Naive thymus-derived CD4-positive, alpha-beta T cell (primary cell): ENCODE measurements around the gene EOGT. TPM values are rescaled to one million over a fixed set of nuclear protein-coding genes. Genes with fewer than 3 reads are reported as not detected.

Experiments
- ATAC-seq: fragments of 150-1000 bp; cut with Tn5 transposase; 2 replicates; pipeline ENCODE4 v1.10.0; 2021; ENCODE audit warnings: mild to moderate bottlenecking, moderate library complexity
- CTCF ChIA-PET: fragments of 350-600 bp; sonication (Branson Sonifier 250); formaldehyde crosslinking; loops from one replicate; lab custom pipeline; 2021; ENCODE audit warnings: antibody characterized with exemption; lab: Charles Lee
- POLR2A ChIA-PET: fragments of 350-600 bp; sonication (Branson Sonifier 250); formaldehyde crosslinking; loops from one replicate; lab custom pipeline; 2021; ENCODE audit warnings: antibody characterized with exemption, inconsistent platforms; lab: Charles Lee
- DNase-seq, 9 donors: peaks; one replicate each; pipeline versions ENCODE4 v3.0.0 to v3.0.0-alpha.2; 2020 to 2022; ENCODE audit warnings: mixed read lengths in 1 of 9
- H3K27ac ChIP-seq: one replicate; pipeline ENCODE4 v1.7.0; 2013; ENCODE audit warnings: mild to moderate bottlenecking, low read depth, low read length, moderate library complexity
- H3K27me3 ChIP-seq, 2 donors: one replicate each; pipeline ENCODE4 v1.7.0; 2013; ENCODE audit warnings: low read length in 2 of 2, mild to moderate bottlenecking in 2 of 2, moderate library complexity in 2 of 2; ENCODE audit not compliant: control insufficient read depth in 2 of 2, insufficient read depth in 2 of 2
- H3K36me3 ChIP-seq, 3 experiments: 1 replicate in 2 of 3; 2 replicates in 1 of 3; pipeline ENCODE4 v1.7.0; 2013; ENCODE audit warnings: low read length in 3 of 3, mild to moderate bottlenecking in 3 of 3, moderate library complexity in 1 of 3; ENCODE audit not compliant: insufficient read depth in 3 of 3, control insufficient read depth in 2 of 3
- H3K4me1 ChIP-seq, 2 donors: one replicate each; pipeline ENCODE4 v1.7.0; 2013; ENCODE audit warnings: low read length in 2 of 2, mild to moderate bottlenecking in 2 of 2, moderate library complexity in 1 of 2; ENCODE audit not compliant: control insufficient read depth in 2 of 2, insufficient read depth in 2 of 2
- H3K4me3 ChIP-seq: 2 replicates; pipeline ENCODE4 v1.7.0; 2013; ENCODE audit warnings: mild to moderate bottlenecking, low read length
- H3K9me3 ChIP-seq, 3 experiments: 1 replicate in 2 of 3; 2 replicates in 1 of 3; pipeline ENCODE4 v1.7.0; 2013; ENCODE audit warnings: low read length in 3 of 3; ENCODE audit not compliant: control insufficient read depth in 2 of 3
- H3K27ac Mint-ChIP-seq, 9 donors: one replicate each; pipeline ENCODE4 v1.8.0; 2020 to 2022; ENCODE audit warnings: mixed read lengths in 9 of 9, mild to moderate bottlenecking in 8 of 9, moderate library complexity in 5 of 9, inconsistent platforms in 2 of 9
- H3K27me3 Mint-ChIP-seq, 5 donors: one replicate each; pipeline ENCODE4 v1.8.0; 2021 to 2022; ENCODE audit warnings: mixed read lengths in 5 of 5, mild to moderate bottlenecking in 1 of 5
- H3K36me3 Mint-ChIP-seq, 5 donors: one replicate each; pipeline ENCODE4 v1.8.0; 2020 to 2022; ENCODE audit warnings: mixed read lengths in 5 of 5, mild to moderate bottlenecking in 3 of 5, inconsistent platforms in 1 of 5
- H3K4me1 Mint-ChIP-seq, 7 donors: one replicate each; pipeline ENCODE4 v1.8.0; 2020 to 2022; ENCODE audit warnings: mixed read lengths in 7 of 7, mild to moderate bottlenecking in 3 of 7, inconsistent platforms in 1 of 7
- H3K4me3 Mint-ChIP-seq, 10 donors: one replicate each; pipeline ENCODE4 v1.8.0; 2020 to 2022; ENCODE audit warnings: mild to moderate bottlenecking in 10 of 10, mixed read lengths in 10 of 10, moderate library complexity in 6 of 10, inconsistent platforms in 2 of 10
- H3K9me3 Mint-ChIP-seq, 11 donors: one replicate each; pipeline ENCODE4 v1.8.0; 2020 to 2022; ENCODE audit warnings: mixed read lengths in 11 of 11, mild to moderate bottlenecking in 4 of 11, inconsistent platforms in 1 of 11, moderate library complexity in 1 of 11
- intact Hi-C, 2 donors: fragments of 100-400 bp; cut with micrococcal nuclease; formaldehyde crosslinking; loops; one replicate each; pipeline ENCODE4 v1.15.1; 2023
- polyA plus RNA-seq, 2 donors: library from polyadenylated mRNA; unstranded; fragments of 300-500 nt; fragmentation: Illumina TruSeq; gene quantifications; one replicate each; pipeline ENCODE4 v1.2.3, GENCODE V29; 2021
- total RNA-seq, 6 experiments: library from RNA in 5 of 6; stranded (reverse) in 5 of 6; gene quantifications; 1 replicate in 5 of 6; 2 replicates in 1 of 6; pipeline ENCODE4 v1.2.3 and lab custom pipeline; 2021 to 2026

The EOGT gene
- total and polyA plus RNA-seq, 7 experiments from 2014 or later = 6.8 to 19.1 (median 10.5) TPM

DNA sequence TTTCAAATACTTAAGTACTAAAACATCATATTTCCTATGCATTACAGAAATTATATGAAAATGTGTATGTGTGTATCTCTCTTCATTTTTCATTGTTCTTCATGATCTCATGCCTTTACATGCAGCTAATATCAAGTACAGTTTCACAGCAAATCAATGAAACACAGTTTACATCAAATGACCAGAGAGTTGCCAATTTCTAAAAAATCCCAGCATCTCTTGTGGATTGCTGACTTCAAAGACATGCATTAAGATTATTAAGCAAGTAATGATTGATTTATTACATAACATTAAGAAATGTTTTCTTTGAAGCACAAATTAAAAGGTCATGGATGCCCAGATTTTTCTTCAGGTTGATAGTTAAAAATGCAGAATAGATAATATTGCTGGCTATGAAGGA lies 50.1 kb downstream of the EOGT start:
- Mint-ChIP-seq H3K27me3 (peaks cover 22 to 55% (median 36%) of the 10 kb centered on the region in 5 donors), H3K4me1 (no peaks in the 10 kb centered on the region)
- CTCF ChIA-PET = no interaction called here

GRCh38 chr3:68958932-68959331 lies 54.6 kb downstream of the EOGT start:
- Histone ChIP-seq H3K4me1 (no peaks in the 10 kb centered on the region), H3K27ac (no peak overlapping the region), H3K27me3 (no peaks in the 10 kb centered on the region), H3K9me3 (no peaks in the 10 kb centered on the region), H3K4me3 (no peak overlapping the region), H3K36me3 (no peaks in the 10 kb centered on the region)
- H3K4me1 Mint-ChIP-seq = no peaks in the 10 kb centered on the region
- ChIA-PET POLR2A (no interaction called here), CTCF (no interaction called here)
- peaks cover 32 to 66% (median 41%) of the 10 kb centered on the region in 5 donors for H3K27me3 Mint-ChIP-seq
- intact Hi-C loops = no loop called here
- no peak overlapping the region for H3K27ac Mint-ChIP-seq
- H3K36me3 Mint-ChIP-seq = no peaks in the 10 kb centered on the region
- DNase-seq = no peak
- H3K9me3 Mint-ChIP-seq = peaks cover 0 to 4% (median 0%) of the 10 kb centered on the region in 11 donors
- ATAC-seq = no peak
- H3K4me3 Mint-ChIP-seq = no peak overlapping the region

More for the DNA sequence above, 50.1 kb downstream of the EOGT start:
- DNase-seq = no peak
- H3K36me3 ChIP-seq = no peaks in the 10 kb centered on the region
- Mint-ChIP-seq H3K9me3 (peaks cover 0 to 3% (median 0%) of the 10 kb centered on the region in 11 donors), H3K4me3 (no peak overlapping the region), H3K27ac (no peak overlapping the region), H3K36me3 (no peaks in the 10 kb centered on the region)
- no peaks in the 10 kb centered on the region for H3K4me1 ChIP-seq
- H3K9me3 ChIP-seq = no peaks in the 10 kb centered on the region
- intact Hi-C loops = no loop called here
- POLR2A ChIA-PET = no interaction called here
- no peaks in the 10 kb centered on the region for H3K27me3 ChIP-seq
- ATAC-seq = no peak
- no peak overlapping the region for H3K4me3 ChIP-seq
- H3K27ac ChIP-seq = no peak overlapping the region

DNA sequence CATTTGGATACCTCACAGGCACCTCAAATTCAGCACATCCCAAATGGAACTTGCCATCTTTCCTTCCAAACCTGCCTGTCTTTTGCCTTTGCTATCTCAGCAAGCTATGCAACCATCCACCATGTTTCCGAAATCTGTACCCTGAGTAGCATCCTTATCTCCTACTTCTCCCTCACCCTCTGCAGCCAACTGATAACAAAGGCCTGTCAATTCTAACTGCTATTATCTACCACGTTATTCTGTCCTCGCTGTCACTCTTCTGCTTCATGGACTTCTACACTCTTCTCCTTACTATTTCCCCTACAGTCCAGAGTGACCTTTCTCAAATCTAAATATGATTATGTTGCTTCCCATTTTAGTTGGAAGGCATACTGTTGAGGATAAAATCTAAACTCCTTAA lies 55.6 kb downstream of the EOGT start:
- Mint-ChIP-seq H3K4me3 (no peak overlapping the region), H3K36me3 (no peaks in the 10 kb centered on the region), H3K27ac (no peak overlapping the region), H3K9me3 (peaks cover 0 to 4% (median 0%) of the 10 kb centered on the region in 11 donors), H3K4me1 (no peaks in the 10 kb centered on the region), H3K27me3 (peaks cover 31 to 68% (median 46%) of the 10 kb centered on the region in 5 donors)
- no peaks in the 10 kb centered on the region for H3K36me3 ChIP-seq
- H3K9me3 ChIP-seq = no peaks in the 10 kb centered on the region
- H3K27me3 ChIP-seq = no peaks in the 10 kb centered on the region
- no peak overlapping the region for H3K27ac ChIP-seq
- intact Hi-C loops = no loop called here
- ATAC-seq (no peak), DNase-seq (no peak)
- no peaks in the 10 kb centered on the region for H3K4me1 ChIP-seq
- CTCF ChIA-PET = no interaction called here
- H3K4me3 ChIP-seq = no peak overlapping the region
- POLR2A ChIA-PET = no interaction called here

DNA sequence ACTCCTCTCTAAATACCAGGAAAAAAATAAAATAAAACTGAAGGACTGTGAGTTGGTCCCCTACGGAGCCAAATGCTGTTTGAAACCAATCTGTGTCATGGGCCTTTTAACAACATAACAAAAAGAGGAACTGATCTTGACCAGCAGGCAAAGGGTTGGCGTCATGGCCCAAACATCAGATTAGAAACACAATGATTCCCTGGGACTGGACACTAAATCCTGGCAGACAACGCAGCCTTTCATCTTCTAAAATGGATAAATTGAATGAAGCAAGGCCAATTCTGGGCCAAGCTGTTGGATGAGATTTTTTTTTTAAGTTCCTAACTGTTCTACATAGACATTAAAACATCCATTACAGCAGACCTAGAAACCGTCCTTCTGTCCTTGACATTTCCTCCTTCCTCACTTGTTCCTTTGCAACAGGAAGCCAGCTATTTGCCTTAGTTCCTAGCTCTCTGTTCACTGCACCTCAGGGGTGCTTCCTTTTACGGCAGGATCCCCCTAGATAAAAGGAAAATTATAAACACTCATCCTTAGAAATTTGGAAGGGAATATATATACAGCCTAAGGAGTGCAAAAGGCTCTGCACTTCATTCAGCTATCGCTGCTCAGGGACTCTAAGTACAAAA lies 59.6 kb downstream of the EOGT start:
- H3K27me3 Mint-ChIP-seq = peaks cover 13 to 51% (median 26%) of the 10 kb centered on the region in 5 donors
- Histone ChIP-seq H3K36me3 (no peaks in the 10 kb centered on the region), H3K27ac (no peak overlapping the region), H3K4me3 (no peak overlapping the region), H3K4me1 (no peaks in the 10 kb centered on the region), H3K9me3 (no peaks in the 10 kb centered on the region), H3K27me3 (no peaks in the 10 kb centered on the region)
- ATAC-seq (no peak), DNase-seq (no peak)
- intact Hi-C loops = no loop called here
- H3K9me3 Mint-ChIP-seq = peaks cover 0 to 4% (median 0%) of the 10 kb centered on the region in 11 donors
- POLR2A ChIA-PET = no interaction called here
- CTCF ChIA-PET = no interaction called here
- H3K36me3 Mint-ChIP-seq = no peaks in the 10 kb centered on the region
- no peak overlapping the region for H3K4me3 Mint-ChIP-seq
- H3K27ac Mint-ChIP-seq = no peak overlapping the region
- no peaks in the 10 kb centered on the region for H3K4me1 Mint-ChIP-seq

DNA sequence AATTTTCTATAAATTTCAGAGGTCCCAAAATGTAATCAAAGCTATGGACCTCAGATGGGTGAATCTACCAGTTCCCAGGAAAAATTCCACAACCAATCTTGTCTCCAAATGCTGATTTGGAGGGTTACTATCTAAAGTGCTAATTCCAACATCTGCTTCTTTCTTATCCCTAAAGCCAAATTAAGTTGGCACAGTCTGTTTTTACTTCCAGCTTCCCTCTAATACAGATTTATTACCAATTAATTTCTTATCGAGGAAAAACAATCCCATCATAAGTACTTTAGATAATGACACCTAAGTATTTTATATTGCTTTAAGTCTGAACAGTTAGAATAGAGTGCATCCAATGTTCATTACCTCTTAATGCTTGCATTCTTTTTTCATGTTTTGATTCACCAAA lies 68.3 kb downstream of the EOGT start:
- H3K27ac ChIP-seq = no peak overlapping the region
- ATAC-seq (no peak), DNase-seq (no peak)
- peaks cover 12 to 42% (median 27%) of the 10 kb centered on the region in 5 donors for H3K27me3 Mint-ChIP-seq
- no peaks in the 10 kb centered on the region for H3K36me3 Mint-ChIP-seq
- no peaks in the 10 kb centered on the region for H3K27me3 ChIP-seq
- H3K4me3 ChIP-seq = no peak overlapping the region
- peaks cover 0 to 1% (median 0%) of the 10 kb centered on the region in 11 donors for H3K9me3 Mint-ChIP-seq
- no peak overlapping the region for H3K4me3 Mint-ChIP-seq
- CTCF ChIA-PET = no interaction called here
- no peaks in the 10 kb centered on the region for H3K9me3 ChIP-seq
- POLR2A ChIA-PET = no interaction called here
- no peaks in the 10 kb centered on the region for H3K4me1 ChIP-seq
- intact Hi-C loops = no loop called here
- no peak overlapping the region for H3K27ac Mint-ChIP-seq
- no peaks in the 10 kb centered on the region for H3K4me1 Mint-ChIP-seq
- no peaks in the 10 kb centered on the region for H3K36me3 ChIP-seq

DNA sequence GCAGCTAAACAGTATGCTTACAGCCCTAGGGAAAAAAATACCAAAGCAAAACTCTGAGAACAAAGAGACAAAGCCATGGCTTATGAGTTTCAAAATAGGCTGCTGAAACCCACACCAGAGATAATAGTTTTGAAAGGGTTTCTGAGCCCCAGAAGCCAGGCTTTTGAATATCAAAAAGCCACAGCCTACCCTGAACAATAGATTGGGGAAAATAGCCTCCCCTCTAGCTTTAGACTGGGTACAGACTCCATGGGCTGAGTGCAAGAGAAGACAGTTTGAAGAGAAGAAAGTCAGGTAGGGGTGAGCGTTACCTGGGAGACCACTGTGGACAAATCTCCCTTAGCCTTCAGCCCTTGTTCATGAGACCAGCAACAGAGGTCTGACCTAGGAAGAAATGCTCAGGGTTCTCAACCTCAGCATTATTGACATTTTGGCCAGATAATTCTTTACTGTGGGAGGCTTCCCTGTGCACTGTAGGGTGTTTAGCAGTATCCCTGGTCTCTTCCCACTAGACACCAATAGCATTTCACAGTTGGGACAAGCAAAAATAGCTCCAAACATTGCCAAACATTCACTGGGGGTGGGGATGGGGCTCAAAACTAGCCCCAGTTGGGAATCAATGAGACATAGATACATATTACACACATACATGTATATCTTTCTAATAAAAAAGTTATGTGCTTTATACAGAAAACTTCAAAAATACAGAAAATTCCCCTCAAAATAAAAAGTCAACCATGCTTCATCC lies 69.6 kb downstream of the EOGT start:
- H3K27ac ChIP-seq = no peak overlapping the region
- H3K36me3 Mint-ChIP-seq = no peaks in the 10 kb centered on the region
- H3K9me3 Mint-ChIP-seq = peaks cover 0 to 1% (median 0%) of the 10 kb centered on the region in 11 donors
- H3K9me3 ChIP-seq = no peaks in the 10 kb centered on the region
- H3K36me3 ChIP-seq = no peaks in the 10 kb centered on the region
- no peaks in the 10 kb centered on the region for H3K27me3 ChIP-seq
- DNase-seq (no peak), ATAC-seq (no peak)
- no peaks in the 10 kb centered on the region for H3K4me1 Mint-ChIP-seq
- H3K27ac Mint-ChIP-seq = no peak overlapping the region
- no peak overlapping the region for H3K4me3 ChIP-seq
- ChIA-PET CTCF (no interaction called here), POLR2A (no interaction called here)
- intact Hi-C loops = no loop called here
- no peaks in the 10 kb centered on the region for H3K4me1 ChIP-seq
- no peak overlapping the region for H3K4me3 Mint-ChIP-seq
- peaks cover 15 to 45% (median 30%) of the 10 kb centered on the region in 5 donors for H3K27me3 Mint-ChIP-seq
